ENCODE measurements around the gene TXN2.
"Not testable (repeated sequence)": the region's sequence is repeated elsewhere in the genome, so short reads cannot be mapped to it uniquely, and the experiment has no call there.

Gene TXN2

DNA sequence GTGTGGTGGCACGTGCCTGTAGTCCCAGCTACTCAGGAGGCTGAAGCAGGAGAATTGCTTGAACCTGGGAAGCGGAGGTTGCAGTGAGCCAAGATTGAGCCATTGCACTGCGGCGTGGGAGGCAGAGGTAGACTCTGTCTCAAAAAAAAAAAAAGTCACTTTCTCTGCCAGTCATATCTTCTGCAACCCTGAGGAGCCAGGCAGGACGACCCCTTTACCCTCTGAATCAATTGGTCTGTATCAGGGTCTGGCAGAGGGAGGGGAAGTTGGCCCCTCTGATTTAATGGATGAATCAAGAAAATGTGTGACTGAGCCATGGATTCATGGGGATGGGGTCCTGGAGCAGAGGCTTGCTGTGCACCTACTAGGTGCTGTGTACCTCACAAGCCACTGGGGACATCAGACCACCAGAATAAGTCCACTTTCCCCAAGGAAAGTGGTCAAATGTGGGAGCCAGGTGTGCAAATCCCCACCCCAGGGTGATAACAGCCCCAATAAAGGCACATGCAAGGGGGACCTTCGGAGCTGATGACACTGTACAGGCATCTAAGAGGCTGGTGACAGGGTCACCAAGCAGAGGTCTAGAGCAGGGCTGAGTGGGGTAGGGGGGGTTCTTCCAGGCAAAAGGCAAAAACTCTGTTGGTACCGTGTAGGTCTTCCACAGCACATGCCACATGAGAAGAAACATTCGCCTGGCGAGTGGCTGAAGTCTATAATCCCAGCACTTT lies 29.0 kb downstream of the TXN2 start:
- peaks cover 60% of the 10 kb centered on the region for H3K4me1 ChIP-seq (ENCODE audit: control insufficient read depth, low read length)
- H3K4me2 ChIP-seq (ENCODE audit: low read length) = peak overlapping the region; percentile 68
- no peaks in the 10 kb centered on the region for H3K36me3 ChIP-seq (ENCODE audit: control insufficient read depth, low read length)
- no peaks in the 10 kb centered on the region for H3K9me2 ChIP-seq (replicated peaks; ENCODE audit: control insufficient read depth, low read length)
- no peaks in the 10 kb centered on the region for H3K27me3 ChIP-seq (ENCODE audit: control insufficient read depth, low read length)
- peak overlapping the region; percentile 82 for H3K27ac ChIP-seq (ENCODE audit: low read depth, low read length)
- H4K20me1 ChIP-seq (ENCODE audit: control insufficient read depth, insufficient read depth, low read depth, low read length) = no peaks in the 10 kb centered on the region
- H3K4me3 ChIP-seq (ENCODE audit: low read length) = peak overlapping the region; percentile 64
- peaks cover 8% of the 10 kb centered on the region for H3K79me2 ChIP-seq (ENCODE audit: control insufficient read depth, low read length)
- H3K9me3 ChIP-seq (ENCODE audit: control insufficient read depth, insufficient read depth, low read length) = no peaks in the 10 kb centered on the region
- peaks cover 22% of the 10 kb centered on the region for H3F3A ChIP-seq (ENCODE audit: control insufficient read depth, insufficient read depth)
- no peak for TF ChIP-seq EZH2phosphoT487 (IDR thresholded peaks at IDR 0.05; ENCODE audit: borderline replicate concordance, low read length)
- TF ChIP-seq, protein P1, sequence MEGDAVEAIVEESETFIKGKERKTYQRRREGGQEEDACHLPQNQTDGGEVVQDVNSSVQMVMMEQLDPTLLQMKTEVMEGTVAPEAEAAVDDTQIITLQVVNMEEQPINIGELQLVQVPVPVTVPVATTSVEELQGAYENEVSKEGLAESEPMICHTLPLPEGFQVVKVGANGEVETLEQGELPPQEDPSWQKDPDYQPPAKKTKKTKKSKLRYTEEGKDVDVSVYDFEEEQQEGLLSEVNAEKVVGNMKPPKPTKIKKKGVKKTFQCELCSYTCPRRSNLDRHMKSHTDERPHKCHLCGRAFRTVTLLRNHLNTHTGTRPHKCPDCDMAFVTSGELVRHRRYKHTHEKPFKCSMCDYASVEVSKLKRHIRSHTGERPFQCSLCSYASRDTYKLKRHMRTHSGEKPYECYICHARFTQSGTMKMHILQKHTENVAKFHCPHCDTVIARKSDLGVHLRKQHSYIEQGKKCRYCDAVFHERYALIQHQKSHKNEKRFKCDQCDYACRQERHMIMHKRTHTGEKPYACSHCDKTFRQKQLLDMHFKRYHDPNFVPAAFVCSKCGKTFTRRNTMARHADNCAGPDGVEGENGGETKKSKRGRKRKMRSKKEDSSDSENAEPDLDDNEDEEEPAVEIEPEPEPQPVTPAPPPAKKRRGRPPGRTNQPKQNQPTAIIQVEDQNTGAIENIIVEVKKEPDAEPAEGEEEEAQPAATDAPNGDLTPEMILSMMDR (IDR thresholded peaks at IDR 0.05; ENCODE audit: low read depth, low read length, poor library complexity, severe bottlenecking) = no peak

DNA sequence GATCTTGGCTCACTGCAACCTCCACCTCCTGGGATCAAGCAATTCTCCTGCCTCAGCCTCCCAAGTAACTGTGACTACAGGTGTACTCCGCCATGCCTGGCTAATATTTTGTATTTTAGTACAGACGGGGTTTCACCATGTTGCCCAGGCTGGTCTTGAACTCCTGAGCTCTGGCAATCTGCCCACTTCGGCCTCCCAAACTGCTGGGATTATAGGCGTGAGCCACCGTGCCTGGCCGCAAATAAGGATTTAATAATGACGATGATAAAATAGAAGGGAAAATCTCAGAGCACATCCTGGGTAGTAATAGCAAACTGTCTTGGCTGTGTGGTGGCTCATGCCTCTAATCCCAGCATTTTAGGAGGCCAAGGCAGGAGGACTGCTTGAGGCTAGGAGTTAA lies 30.5 kb downstream of the TXN2 start:
- H3K27ac ChIP-seq (ENCODE audit: low read depth, low read length) = peak overlapping the region; percentile 82
- H3K79me2 ChIP-seq (ENCODE audit: control insufficient read depth, low read length); H3K4me3 ChIP-seq (ENCODE audit: low read length); H3K36me3 ChIP-seq (ENCODE audit: control insufficient read depth, low read length); H3K9me3 ChIP-seq (ENCODE audit: control insufficient read depth, insufficient read depth, low read length); H3K27me3 ChIP-seq (ENCODE audit: control insufficient read depth, low read length); H4K20me1 ChIP-seq (ENCODE audit: control insufficient read depth, insufficient read depth, low read depth, low read length); H3K9me2 ChIP-seq (replicated peaks; ENCODE audit: control insufficient read depth, low read length): not testable (repeated sequence)
- H3K4me2 ChIP-seq (ENCODE audit: low read length) = peak overlapping the region; percentile 68
- H3F3A ChIP-seq (ENCODE audit: control insufficient read depth, insufficient read depth) = peaks cover 19% of the 10 kb centered on the region
- peaks cover 58% of the 10 kb centered on the region for H3K4me1 ChIP-seq (ENCODE audit: control insufficient read depth, low read length)

DNA sequence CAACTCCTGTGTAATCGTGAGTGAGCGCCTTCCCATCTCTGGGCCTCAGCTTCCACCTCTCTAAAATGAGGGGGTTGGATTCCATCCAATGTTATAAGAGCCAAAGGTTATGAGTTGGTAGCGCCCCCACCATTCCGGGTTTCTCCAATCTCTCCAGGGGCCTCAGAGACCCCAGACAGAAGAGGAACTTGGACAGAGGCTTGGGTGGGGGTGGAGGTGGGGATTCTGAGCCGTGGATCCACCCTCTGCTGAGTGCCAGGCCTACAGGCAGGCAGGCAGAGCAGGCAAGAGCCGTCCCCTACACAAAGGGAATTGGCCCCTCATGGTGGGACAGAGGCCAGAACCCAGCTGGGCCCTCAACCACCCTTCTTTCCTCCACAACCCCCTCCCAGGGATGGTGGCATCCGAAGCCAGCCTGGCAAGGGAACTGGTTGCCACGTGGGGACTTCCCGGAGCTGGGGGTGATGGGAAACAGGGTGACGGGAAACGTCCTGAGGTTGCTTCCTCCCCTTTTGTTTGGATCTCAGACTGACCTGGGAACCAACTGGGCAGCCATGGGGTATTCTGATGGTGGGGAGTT lies 31.8 kb downstream of the TXN2 start:
- H3K27me3 ChIP-seq (ENCODE audit: control insufficient read depth, low read length) = no peaks in the 10 kb centered on the region
- H3K27ac ChIP-seq (ENCODE audit: low read depth, low read length) = no peak overlapping the region
- no peaks in the 10 kb centered on the region for H3K36me3 ChIP-seq (ENCODE audit: control insufficient read depth, low read length)
- TF ChIP-seq EZH2phosphoT487 (IDR thresholded peaks at IDR 0.05; ENCODE audit: borderline replicate concordance, low read length) = no peak
- TF ChIP-seq, protein P1 (IDR thresholded peaks at IDR 0.05; ENCODE audit: low read depth, low read length, poor library complexity, severe bottlenecking) = no peak
- H3K4me2 ChIP-seq (ENCODE audit: low read length) = no peak overlapping the region
- peaks cover 17% of the 10 kb centered on the region for H3F3A ChIP-seq (ENCODE audit: control insufficient read depth, insufficient read depth)
- H3K4me3 ChIP-seq (ENCODE audit: low read length) = no peak overlapping the region
- H4K20me1 ChIP-seq (ENCODE audit: control insufficient read depth, insufficient read depth, low read depth, low read length) = no peaks in the 10 kb centered on the region
- H3K79me2 ChIP-seq (ENCODE audit: control insufficient read depth, low read length) = peaks cover 8% of the 10 kb centered on the region
- H3K9me2 ChIP-seq (replicated peaks; ENCODE audit: control insufficient read depth, low read length) = no peaks in the 10 kb centered on the region
- no peaks in the 10 kb centered on the region for H3K9me3 ChIP-seq (ENCODE audit: control insufficient read depth, insufficient read depth, low read length)
- peaks cover 49% of the 10 kb centered on the region for H3K4me1 ChIP-seq (ENCODE audit: control insufficient read depth, low read length)

DNA sequence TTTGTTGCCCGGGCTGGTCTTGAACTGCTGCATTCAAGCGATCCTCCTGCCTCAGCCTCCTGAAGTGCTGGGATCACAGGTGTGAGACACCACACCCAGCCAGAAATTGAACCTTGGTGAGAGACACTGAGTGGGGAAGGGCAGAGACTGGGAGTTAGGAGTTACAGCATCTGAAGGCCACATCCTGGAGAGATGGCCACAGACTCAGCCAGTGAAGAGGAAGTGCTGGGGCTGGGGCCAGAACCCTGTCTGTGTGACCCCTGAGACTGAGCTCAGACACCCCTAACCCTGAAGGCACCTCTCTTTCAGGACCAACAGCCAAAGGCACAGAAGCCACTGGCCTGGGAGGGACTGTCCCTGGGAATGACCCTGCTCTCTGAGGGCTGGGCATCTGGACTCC lies 33.8 kb downstream of the TXN2 start:
- no peaks in the 10 kb centered on the region for H3K9me3 ChIP-seq (ENCODE audit: control insufficient read depth, insufficient read depth, low read length)
- peaks cover 32% of the 10 kb centered on the region for H3K4me1 ChIP-seq (ENCODE audit: control insufficient read depth, low read length)
- peaks cover 3% of the 10 kb centered on the region; the same call in 1 of the 2 replicates for H3K27me3 ChIP-seq (ENCODE audit: control insufficient read depth, low read length)
- no peaks in the 10 kb centered on the region for H3K9me2 ChIP-seq (replicated peaks; ENCODE audit: control insufficient read depth, low read length)
- no peaks in the 10 kb centered on the region for H3K36me3 ChIP-seq (ENCODE audit: control insufficient read depth, low read length)
- H4K20me1 ChIP-seq (ENCODE audit: control insufficient read depth, insufficient read depth, low read depth, low read length) = no peaks in the 10 kb centered on the region
- H3K4me3 ChIP-seq (ENCODE audit: low read length) = no peak overlapping the region
- no peak overlapping the region for H3K4me2 ChIP-seq (ENCODE audit: low read length)
- no peak overlapping the region for H3K27ac ChIP-seq (ENCODE audit: low read depth, low read length)
- TF ChIP-seq, protein P1 (IDR thresholded peaks at IDR 0.05; ENCODE audit: low read depth, low read length, poor library complexity, severe bottlenecking) = no peak
- no peak for TF ChIP-seq EZH2phosphoT487 (IDR thresholded peaks at IDR 0.05; ENCODE audit: borderline replicate concordance, low read length)
- 0 out of 2 replicates have a peak, but pooled peaks cover 3% of the 10 kb centered on the region for H3K79me2 ChIP-seq (ENCODE audit: control insufficient read depth, low read length)
- peaks cover 6% of the 10 kb centered on the region for H3F3A ChIP-seq (ENCODE audit: control insufficient read depth, insufficient read depth)
